IPS-NIHi7 (cell line): ENCODE data around the gene FBXO48.

ENCODE experiments used
- DNase-seq: peaks from one replicate; pipeline ENCODE4 v3.0.0; 2012; ENCODE audit warnings: mixed read lengths; ENCODE audit errors: extremely low spot score

Gene FBXO48

DNA sequence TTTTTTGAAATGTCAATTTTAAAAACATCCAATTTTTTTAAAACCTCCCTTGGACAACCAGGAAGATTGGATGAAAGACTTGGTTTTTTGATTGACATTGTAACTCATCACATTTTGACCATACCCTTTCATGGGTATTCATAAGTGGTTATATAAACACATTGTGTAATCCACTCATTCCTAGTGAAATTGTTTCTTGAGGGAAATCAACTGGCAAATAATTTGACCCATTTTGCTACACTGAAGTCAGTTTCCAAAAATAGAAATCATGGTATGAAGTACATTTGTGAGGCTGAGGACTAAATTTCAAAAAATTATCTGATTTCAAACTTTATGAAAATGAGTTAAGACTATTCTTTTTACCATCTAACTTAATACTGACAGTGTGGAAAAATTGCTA lies 31.5 kb downstream of the FBXO48 start:
- no peak for DNase-seq

DNA sequence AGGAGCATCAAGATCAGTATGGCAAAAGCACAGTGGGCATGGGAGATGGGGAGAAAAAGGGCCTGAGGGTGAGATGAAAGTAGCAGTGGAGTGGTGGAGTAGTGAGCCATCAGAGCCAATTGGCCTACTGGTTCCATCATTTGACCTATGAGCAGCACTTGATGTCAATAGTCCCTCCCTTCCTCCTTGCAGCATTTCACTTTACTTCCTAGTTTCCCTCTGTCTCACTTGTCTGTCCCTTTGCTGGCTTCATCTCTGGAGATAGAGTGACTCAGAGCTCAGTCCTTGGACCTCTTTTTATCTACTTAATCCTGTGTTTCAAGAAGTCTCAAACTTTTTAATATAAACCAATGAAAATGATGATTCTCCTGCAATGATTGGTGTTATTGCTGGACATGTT lies 32.1 kb downstream of the FBXO48 start:
- no peak for DNase-seq

DNA sequence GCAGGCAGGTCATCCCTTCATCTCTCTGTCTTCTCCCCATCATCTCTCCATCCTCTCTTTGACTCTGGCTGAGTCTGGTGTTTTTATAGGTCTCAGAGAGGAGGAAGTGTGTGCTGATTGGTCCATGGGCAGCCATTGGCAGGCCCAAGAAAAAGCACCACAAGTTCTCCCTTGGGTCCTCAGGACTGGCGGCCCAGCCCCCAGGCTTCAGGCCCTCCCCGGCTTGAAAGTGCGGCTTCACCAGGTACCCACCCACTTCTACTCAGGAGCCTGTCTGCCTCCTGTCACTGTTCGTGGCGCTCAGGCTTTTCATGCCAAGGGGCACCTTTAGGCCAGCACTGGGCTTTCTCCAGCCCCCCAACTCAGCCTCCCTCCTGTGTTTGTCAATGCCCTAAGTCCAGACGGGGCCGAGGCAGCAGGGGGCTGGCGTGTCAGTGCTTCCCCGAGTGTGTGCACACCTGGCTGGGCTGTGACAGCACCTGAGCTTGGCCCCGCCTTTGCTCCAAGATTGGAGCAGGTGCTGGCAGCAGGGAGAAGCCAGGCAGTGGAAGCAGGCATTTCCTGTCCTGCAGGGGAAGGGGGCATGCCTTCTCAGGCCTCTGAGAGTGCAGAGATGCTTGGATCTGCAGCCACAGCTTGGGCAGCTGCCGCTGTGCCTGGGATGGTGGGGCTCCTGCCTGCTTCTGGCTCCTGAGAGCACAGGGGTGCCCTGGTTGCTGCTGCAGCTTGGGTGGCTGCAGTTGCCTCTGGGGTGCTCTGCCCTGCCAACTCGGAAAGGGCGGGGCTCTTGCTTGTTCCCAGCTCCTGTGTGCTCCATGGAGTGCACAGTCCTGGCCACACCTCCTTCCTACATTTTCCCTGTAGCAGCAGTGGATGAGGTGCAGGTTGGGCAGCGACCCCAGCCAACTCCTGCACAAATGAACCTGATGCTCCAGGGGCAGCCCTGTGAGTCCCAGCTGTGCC lies 34.1 kb downstream of the FBXO48 start:
- no peak for DNase-seq

DNA sequence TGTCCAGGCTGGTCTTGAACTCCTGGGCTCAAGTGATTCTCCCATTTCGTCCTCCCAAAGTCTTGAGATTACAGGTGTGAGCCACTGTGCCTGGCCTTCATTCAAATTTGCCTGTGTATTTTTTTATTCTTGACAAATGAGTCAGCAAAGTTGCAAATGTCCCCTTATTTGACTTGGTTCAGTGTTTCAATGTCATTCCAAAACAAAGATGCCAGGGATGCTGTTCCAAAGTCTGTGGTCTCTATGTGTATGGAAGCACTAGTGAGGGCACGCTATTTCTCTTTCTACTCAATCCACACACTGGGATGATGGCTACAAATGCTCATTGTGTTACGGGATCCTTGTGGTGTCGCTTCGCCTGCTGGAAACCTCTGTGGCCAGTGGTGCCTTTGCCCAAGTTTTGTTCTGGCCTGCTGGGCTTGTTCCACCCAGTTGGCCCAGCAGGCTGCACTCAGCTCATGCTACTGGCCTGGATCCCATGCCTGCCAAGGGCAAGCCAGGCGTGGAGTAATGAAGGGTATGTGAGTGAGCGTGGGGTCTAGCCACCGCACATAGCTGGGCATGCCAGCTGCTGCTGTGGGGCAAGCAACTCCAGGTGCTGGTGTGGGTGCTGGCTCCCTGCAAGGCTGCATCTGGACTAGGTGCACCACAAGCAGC lies 35.6 kb downstream of the FBXO48 start:
- DNase-seq = no peak

DNA sequence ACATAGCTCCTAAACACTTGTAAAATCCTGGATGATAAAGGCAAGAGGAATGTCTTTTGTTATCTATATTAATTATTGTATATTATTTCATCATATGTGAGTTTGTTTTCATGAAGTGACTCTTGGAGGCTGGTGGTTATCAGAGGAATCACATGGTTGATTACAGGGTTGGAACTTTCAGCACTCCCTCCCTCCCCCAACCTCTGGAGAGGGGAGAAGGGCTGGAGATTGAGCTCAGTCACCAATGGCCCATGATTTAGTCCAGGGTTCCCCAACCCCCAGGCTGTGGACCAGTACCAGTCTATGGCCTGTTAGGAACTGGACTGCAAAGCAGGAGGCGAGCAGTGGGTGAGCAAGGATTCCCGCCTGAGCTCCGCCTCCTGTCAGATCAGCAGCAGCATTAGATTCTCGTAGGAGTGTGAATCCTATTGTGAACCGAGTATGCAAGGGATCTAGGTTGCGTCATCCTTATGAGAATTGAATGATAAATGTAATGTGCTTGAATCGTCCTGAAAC lies 37.7 kb downstream of the FBXO48 start:
- DNase-seq = no peak

DNA sequence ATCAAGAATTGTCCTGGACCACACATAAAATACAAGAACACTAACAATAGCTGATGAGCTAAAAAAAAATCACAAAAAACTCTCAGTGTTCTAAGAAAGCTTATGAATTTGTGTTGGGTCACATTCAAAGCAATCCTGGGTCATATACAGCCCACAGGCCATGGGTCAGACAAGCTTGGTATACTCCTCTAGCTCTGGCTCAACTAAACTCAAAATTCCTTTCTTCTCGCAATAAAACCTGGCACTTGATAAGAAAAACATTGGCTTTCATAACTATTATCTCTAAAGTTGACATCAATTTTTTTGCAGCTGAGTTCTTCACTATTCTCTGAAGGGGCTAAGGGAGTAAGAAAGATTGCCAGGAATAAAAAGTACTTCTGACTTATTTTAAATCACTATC lies 38.3 kb downstream of the FBXO48 start:
- DNase-seq = no peak

DNA sequence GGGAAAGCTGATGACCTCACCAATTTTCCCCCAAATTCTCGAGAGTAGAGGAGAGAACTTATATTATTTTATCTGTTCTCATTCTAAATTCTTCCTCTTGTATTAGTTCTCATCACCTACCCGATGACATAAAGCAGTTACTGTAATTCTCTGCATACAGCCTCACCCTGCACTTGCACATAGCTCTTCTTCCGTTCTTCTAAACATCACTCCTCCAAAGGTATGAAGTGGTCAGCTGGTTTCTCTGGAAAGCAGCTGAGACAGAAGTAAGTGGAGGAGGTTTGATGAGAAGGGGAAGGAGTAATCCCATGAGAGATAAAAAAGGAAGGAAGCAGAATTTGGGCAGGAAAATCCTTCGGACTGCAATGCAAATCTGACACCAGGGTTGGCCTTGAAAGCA lies 39.0 kb downstream of the FBXO48 start:
- DNase-seq = no peak

DNA sequence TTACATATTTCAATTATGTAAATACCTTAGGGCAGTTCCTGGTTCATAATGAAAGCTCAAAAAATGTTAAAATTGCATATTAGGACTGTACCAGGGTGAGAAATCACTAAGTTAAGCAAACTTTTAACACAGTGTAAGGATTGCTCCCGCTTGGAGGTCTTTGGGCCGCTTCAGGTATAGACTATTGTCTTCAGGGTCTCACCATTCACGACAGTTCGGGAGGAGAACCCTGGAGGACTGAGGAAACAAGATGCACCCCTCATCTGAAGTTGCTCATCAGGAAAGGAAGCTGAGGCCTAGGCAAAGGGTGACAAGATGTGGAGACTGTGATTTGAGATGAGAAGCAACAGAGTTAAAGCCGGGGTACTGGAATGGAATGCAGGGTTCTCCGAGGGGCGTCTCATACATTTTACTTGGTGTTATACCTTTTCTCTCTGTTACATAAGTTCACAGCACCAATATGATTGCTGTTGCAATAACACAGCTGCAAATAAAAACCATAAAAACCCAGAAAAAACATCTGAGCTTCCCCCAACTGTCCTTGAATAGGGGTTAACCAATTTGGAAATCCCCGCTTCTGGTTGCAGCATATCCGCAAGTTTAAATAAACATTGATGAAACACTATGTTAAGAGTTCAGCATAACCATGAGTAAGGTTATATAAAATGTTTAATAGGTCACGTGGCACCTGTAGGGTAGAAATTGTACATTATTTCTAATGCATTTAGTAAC lies 40.1 kb downstream of the FBXO48 start:
- DNase-seq = no peak

DNA sequence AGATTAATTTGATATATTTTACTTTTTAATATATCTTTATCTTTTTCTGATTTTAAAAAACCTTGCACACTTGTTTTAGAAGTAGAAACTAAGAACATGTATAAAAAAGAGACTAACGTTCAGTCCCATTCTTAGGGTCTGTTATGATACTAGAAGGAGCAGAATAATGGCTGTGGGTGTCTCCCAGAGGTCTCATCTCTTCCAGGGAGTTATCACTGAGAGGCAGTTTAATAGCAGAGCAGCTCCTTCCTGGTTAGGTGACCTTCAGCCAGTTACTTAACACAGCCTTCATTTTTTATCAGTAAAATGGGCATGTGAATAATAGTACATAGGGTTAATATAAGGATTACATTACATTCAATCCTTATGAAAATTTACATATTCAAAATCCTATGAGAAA lies 40.6 kb downstream of the FBXO48 start:
- no peak for DNase-seq

DNA sequence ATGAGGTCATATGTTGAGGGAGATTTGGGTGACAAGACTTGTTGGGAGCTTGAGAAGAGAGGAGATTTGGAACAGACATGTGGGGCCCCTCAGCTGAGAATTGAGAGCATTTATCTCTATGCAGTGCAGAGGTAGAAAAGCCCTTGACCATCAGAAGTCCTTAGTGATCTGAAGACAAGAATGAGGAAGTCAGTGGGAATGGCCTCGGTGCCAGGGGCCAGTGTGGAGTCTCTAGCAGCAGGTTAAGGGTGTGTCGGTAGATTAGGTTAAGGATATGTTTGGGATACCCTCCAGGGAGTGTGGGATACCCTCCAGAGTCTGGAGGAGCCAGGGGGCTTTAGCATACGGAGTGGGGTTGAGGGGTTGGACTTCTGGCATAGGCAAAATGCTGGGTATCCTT lies 41.6 kb downstream of the FBXO48 start:
- no peak for DNase-seq

DNA sequence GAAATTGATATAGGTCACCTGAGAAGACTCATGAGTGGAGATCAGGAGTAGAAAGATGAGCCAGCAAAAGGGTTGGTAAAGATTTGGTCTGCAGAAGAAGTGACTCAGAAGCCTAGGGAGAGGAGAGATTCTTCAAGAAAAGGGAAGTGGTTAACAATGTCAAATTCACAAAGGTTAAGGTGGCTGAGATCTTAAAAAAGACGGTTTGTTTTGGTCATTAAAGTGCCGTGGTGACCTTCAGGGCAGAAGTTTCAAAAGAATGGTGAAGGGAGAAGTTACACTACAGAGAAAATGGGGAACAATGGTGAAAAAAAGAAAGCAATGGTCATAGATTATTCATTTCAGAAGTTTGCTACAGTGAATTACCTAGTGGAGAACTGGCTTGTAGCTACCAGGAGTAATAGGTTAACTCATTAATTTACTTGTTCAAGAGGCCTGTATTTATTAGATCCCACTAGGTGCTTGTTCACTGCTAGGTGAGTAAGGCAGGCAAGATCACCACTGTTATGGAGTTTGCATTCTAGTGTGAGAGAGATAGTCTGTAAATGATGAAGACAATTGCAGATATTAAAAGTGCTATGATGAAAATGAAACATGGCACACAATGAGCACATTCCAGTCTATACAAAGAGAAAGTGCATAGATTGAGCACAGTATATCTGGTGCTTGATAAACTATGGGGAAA lies 43.0 kb downstream of the FBXO48 start:
- no peak for DNase-seq

DNA sequence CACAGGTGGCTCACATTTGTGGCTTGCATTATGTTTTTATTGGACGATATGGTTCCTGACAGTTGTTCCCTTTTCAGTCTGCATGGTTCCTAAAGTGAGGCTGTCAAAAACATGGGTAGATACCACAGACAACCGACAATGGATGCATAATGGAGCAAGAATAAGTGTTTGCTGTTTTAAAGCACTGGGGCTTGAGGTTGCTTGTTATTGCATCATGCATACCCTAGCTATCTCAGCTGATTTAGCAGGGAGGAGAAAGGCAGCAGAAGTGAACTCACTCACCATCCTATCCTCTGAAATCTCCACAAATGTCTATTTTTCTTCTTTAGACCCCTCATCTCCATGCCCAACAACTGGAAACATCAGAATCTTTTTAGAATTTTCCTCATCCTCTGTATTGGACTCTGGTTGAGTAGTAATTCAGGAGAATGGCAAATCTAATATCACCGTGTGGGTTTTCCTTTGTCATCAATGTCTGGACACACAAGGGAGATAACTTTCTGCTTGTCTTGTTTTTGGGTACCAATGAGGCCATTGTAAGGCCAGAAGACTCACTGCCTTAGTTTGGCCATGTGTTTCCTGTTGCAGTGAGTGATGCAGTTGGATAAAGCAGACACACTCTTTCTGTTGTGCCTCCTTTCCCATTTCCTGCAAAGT lies 46.7 kb downstream of the FBXO48 start:
- no peak for DNase-seq

DNA sequence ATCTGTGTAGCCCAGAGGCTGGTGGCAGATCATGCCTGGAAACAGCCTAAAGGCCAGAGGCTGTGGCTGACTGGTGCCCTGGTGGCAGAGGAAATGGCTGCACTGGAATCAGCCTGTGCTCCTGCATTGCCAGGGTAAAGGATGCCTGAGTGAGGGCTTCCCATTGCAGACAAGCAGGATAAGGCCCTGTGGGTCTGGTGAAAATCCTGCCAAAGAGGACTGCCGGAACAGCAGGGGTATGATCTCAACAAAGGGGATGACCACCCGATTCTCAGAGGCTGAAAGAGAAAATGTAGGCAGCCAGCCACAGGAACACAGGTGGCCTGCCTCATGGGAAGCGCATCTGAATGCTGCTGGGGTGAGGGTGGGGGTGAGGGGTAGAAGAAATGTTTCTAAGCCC lies 48.2 kb downstream of the FBXO48 start:
- DNase-seq = peak; percentile 40

DNA sequence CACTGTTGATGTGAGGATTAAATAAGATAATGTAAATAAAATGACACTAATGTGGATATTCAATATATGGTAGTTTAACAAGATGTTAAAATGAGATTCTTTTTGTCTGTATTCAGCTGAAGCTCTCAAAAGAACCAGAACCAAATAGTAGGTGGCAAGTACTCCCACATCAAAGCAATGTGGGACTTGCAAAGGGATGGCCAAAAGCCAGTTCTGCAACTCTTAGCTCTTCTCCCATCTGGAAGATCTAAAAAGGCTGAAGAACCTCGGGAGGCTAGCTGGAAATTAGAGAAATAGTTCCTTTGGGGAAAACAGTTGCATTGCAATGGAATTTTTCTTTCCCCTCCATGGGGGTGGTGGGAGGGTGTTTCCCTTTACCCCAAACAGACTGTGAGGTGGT lies 48.7 kb downstream of the FBXO48 start:
- DNase-seq = no peak

DNA sequence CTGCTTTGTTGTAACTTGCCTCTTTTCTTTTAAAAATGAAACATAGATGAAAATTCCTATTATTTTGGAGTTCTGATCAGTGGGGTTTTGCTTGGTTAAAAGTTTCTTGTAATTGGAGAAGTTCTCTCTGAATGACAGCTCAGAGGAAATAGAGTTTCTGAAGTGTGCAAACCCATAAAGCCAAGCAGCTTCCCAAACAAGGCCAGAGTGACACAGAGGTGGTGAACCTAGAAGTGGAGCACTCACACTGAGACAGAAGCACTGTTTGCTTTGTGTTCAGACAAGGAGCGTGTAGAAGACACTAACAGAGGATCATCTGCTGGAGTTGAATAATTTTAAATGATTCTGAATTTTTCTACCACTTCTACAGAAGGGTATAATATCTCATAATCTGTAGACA lies 49.2 kb downstream of the FBXO48 start:
- DNase-seq = no peak

DNA sequence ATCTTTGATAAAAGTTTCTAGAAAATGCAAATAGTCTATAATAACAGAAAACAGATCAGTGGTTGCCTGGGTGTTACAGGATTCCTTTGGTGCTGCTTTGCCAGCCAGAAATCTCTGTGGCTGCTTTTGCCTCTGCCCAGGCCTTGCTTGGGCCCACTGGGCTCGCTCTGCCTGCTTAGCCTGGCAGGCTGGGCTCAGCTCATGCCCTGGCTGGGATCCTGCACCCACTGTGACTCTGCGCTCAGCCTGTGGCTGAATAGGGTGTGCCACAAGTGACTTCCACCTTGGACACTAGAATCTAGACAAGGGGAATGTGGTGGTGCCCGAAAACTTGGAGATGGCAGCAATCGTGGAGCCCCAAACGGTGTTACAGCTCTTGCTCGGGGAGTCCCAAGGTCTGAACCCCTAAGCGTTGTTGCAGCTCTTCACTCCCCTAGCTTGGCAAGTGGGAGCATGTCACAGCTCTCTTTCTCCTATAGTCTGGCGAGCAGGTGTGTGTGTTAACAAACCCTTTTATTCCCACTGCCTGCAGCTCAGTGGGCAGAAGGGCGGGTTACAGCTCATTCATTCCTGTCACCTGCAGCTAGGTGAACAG lies 50.9 kb downstream of the FBXO48 start:
- DNase-seq = no peak

DNA sequence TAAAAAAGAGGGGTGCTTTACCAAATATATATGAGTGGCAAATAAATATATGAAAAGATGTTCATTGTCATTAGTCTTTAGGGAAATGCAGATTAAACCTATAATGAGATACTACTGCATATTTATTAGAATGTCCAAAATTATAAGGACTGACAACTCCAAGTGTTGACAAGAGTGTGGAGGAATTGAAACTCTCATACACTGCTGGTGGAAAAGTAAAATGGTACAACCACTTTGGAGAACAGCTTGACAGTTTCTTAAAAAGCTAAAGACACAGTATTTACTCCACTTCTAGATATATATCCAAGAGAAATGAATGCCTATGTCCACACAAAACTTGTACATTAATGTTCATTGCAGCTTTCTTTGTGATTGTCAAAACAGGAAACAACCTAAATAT lies 51.6 kb downstream of the FBXO48 start:
- DNase-seq = no peak

DNA sequence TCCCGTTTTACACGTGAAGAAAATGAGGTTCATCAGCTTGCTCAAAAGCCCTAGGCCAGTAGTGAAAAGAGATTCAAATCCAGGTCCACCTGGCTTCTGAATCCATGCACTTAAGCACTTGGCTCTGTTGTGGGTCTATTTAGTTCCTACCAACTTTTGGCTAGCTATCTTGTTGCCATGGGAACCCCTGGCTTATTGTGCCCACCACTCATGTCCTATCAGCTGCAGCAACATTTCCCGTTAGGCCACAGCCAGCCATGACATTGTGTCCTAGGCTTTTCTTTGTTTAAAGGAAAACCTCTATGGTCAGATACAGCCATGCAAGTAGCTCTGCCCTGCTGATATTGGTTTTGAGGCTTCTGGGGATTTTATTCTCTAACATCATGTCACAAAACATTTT lies 52.2 kb downstream of the FBXO48 start:
- DNase-seq = no peak

DNA sequence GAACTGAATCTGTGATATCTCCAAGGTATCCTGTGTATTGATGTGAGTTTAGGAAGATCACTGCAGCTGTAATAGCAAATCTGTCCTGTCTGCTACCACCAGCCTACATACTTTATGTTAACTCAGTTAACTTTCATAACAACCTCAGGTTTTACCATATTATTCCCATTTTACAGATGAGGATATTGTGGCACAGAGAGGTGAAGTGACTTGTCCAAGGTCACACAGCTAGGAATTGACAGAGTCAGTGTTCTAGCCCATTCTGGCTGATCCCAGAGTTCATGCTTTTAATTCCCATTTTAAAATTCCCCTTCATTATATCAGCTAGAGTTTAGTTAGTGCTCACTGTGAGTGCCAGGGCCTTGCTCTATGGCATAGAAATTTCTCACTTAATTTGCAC lies 52.6 kb downstream of the FBXO48 start:
- no peak for DNase-seq

DNA sequence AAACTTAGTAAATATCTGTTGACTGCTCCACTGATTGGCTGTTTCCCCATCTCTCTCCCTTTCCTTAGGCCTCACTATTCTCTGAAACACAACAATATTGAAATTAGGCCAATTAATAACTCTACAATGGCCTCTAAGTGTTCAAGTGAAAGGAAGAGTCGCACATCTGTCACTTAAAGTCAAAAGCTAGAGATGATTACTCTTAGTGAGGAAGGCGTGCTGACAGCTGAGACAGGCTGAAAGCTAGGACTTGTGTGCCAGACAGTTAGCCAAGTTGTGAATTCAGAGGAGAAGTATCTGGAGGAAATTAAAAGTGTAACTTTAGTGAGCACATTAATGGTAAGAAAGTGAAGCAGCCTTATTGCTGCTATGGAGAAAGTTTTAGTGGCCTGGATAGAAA lies 53.6 kb downstream of the FBXO48 start:
- DNase-seq = no peak
